ENCODE measurements around the gene YPEL1.

GRCh38 chr22:21741059-21741458 is 5.5 kb upstream of the YPEL1 start:
- TF ChIP-seq CTCF (IDR thresholded peaks at IDR 0.05 in 2 of 3, conservative IDR thresholded peaks at IDR 0.05 in 1 of 3; ENCODE audit: borderline replicate concordance in 1 of 3, insufficient read depth in 1 of 3, low read depth in 2 of 3, low read length in 2 of 3) (no peak), TCF7L2 (IDR thresholded peaks at IDR 0.05; ENCODE audit: borderline replicate concordance, extremely low read depth, insufficient read depth, insufficient read length) (no peak)
- TF ChIP-seq, protein P1, sequence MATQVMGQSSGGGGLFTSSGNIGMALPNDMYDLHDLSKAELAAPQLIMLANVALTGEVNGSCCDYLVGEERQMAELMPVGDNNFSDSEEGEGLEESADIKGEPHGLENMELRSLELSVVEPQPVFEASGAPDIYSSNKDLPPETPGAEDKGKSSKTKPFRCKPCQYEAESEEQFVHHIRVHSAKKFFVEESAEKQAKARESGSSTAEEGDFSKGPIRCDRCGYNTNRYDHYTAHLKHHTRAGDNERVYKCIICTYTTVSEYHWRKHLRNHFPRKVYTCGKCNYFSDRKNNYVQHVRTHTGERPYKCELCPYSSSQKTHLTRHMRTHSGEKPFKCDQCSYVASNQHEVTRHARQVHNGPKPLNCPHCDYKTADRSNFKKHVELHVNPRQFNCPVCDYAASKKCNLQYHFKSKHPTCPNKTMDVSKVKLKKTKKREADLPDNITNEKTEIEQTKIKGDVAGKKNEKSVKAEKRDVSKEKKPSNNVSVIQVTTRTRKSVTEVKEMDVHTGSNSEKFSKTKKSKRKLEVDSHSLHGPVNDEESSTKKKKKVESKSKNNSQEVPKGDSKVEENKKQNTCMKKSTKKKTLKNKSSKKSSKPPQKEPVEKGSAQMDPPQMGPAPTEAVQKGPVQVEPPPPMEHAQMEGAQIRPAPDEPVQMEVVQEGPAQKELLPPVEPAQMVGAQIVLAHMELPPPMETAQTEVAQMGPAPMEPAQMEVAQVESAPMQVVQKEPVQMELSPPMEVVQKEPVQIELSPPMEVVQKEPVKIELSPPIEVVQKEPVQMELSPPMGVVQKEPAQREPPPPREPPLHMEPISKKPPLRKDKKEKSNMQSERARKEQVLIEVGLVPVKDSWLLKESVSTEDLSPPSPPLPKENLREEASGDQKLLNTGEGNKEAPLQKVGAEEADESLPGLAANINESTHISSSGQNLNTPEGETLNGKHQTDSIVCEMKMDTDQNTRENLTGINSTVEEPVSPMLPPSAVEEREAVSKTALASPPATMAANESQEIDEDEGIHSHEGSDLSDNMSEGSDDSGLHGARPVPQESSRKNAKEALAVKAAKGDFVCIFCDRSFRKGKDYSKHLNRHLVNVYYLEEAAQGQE (IDR thresholded peaks at IDR 0.05; ENCODE audit: low read depth): no peak
